ENCODE data around the gene HYCC2.

The HYCC2 gene

GRCh38 chr2:201021914-201022313 is 49.6 kb downstream of the HYCC2 start:
- TF ChIP-seq WT1 (tag by site-specific recombination; IDR thresholded peaks at IDR 0.05) (no peak), ZIC2 (tag by site-specific recombination; IDR thresholded peaks at IDR 0.05) (no peak)
- CTCF ChIA-PET: interaction anchor here (0.9 kb wide), 1 partner anchor 116 kb away, joined by 4 read pairs; no protein-coding TSS in a partner anchor
- H3K27ac ChIP-seq (ENCODE audit: extremely low read depth, low read depth, low read length): no peak overlapping the region
- POLR2A ChIA-PET: no interaction called here
- H3K4me1 ChIP-seq (ENCODE audit: control insufficient read depth, insufficient read depth, low read length): no peaks in the 10 kb centered on the region
- H3K9me3 ChIP-seq (ENCODE audit: control insufficient read depth, insufficient read depth, low read depth, low read length): no peaks in the 10 kb centered on the region
- H3K4me3 ChIP-seq (ENCODE audit: low read depth, low read length): no peak overlapping the region
- H3K36me3 ChIP-seq (ENCODE audit: control insufficient read depth in 2 of 2, insufficient read depth in 1 of 2, low read length in 2 of 2): peaks cover 0 to 20% of the 10 kb centered on the region in 2 experiments
